ENCODE measurements around the gene XDH.

Gene XDH

DNA sequence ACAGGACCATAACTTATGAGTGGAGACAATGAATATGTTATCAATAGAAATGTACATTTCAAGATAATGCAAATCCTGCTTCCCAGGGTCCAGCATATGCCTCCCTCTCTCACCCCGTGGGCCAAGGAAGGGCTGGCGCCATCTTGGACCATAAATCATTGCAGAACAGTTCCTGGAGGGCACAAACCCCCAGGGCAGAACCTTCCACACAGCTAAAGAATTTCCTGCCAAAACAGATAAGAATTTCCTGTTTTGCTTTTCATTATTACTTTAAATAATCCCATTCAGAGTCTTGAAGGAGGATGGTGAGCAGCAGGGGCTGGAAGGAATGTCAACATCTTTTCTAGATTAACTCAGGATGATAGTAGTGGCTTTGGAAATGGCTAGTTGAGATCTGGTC lies 126.9 kb downstream of the XDH start:
- Histone ChIP-seq H3K23ac (ENCODE audit: low read length in 2 of 2) (no peak overlapping the region), H2AK5ac (ENCODE audit: low read length, severe bottlenecking) (no peak overlapping the region), H4K8ac (ENCODE audit: low read length) (no peak overlapping the region), H3K18ac (ENCODE audit: low read depth in 1 of 2, low read length in 2 of 2) (peak overlapping the region in 1 of 2 experiments; percentile 58), H3K27me3 (ENCODE audit: control insufficient read depth in 1 of 2, insufficient read depth in 1 of 2, low read length in 2 of 2) (no peaks in the 10 kb centered on the region), H2BK15ac (ENCODE audit: low read depth, poor library complexity, severe bottlenecking) (no peak overlapping the region), H3K4ac (ENCODE audit: low read depth in 1 of 2, low read length in 2 of 2) (peak overlapping the region in 1 of 2 experiments; percentile 49), H3K9ac (ENCODE audit: low read length) (no peak overlapping the region), H2BK5ac (ENCODE audit: low read depth, low read length, poor library complexity, severe bottlenecking) (no peak overlapping the region), H4K91ac (ENCODE audit: low read length) (no peak overlapping the region), H3K9me3 (ENCODE audit: control insufficient read depth, low read length) (peaks cover 6% of the 10 kb centered on the region), H3K14ac (ENCODE audit: low read length in 2 of 2) (no peak overlapping the region), H3K4me2 (ENCODE audit: low read length, poor library complexity, severe bottlenecking) (no peak overlapping the region), H3K4me1 (ENCODE audit: control insufficient read depth, insufficient read depth, low read depth, low read length) (peaks cover 7% of the 10 kb centered on the region), H3K4me3 (ENCODE audit: insufficient read depth in 1 of 2, low read depth in 1 of 2, low read length in 2 of 2) (no peak overlapping the region), H3K27ac (ENCODE audit: low read length, poor library complexity, severe bottlenecking) (no peak overlapping the region), H2BK12ac (ENCODE audit: low read length in 2 of 2) (no peak overlapping the region), H3K79me1 (replicated peaks; ENCODE audit: low read length, poor library complexity, severe bottlenecking) (no peaks in the 10 kb centered on the region), H3K36me3 (ENCODE audit: control insufficient read depth in 1 of 2, insufficient read depth in 2 of 2, low read depth in 1 of 2, low read length in 2 of 2) (no peaks in the 10 kb centered on the region), H2AFZ (ENCODE audit: low read depth, low read length) (no peak overlapping the region), H2BK120ac (ENCODE audit: low read depth, low read length) (no peak overlapping the region)
- WGBS, result 12% methylated on average over 2 of the region's 2 CpGs
- peak; percentile 36 for DNase-seq

DNA sequence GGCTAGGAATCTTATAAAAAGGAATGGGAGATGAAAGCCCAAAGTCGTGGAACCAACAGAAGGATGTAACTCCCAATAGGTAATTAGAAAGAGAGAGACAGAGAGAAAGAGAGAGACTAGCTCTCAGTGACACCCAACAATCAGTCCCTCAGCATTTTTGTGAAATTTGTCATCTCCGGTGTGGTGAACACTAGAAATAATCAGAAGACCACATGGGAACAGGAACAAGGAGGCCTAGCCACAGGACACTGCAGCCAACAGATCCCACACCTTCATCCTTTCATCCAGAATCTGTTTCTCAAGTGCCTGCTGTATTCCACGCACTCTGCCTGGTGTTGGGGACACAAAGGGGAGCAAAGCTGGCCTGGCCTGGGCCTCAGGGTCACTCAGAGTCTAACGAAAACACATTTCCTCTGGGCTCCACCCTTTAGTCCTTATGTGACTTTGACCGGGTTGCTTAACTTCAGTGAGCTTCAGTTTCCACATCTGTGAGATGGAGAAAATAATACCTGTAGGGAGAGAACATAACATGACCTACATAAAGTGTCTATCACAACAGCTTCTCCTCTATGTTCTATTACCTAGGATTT lies 127.5 kb downstream of the XDH start:
- Histone ChIP-seq H3K18ac (ENCODE audit: low read depth in 1 of 2, low read length in 2 of 2) (peak overlapping the region; percentile 25 to 85), H4K91ac (ENCODE audit: low read length) (peak overlapping the region; percentile 5)
- 38% methylated on average over 5 of the region's 5 CpGs for WGBS

GRCh38 chr2:31286230-31286629 lies 128.3 kb downstream of the XDH start:
- no peak for DNase-seq
- Histone ChIP-seq H3K36me3 (ENCODE audit: control insufficient read depth in 1 of 2, insufficient read depth in 2 of 2, low read depth in 1 of 2, low read length in 2 of 2) (no peaks in the 10 kb centered on the region), H3K23ac (ENCODE audit: low read length in 2 of 2) (no peak overlapping the region), H3K4ac (ENCODE audit: low read depth in 1 of 2, low read length in 2 of 2) (peak overlapping the region in 1 of 2 experiments; percentile 66), H4K91ac (ENCODE audit: low read length) (peak overlapping the region; percentile 63), H3K79me1 (replicated peaks; ENCODE audit: low read length, poor library complexity, severe bottlenecking) (no peaks in the 10 kb centered on the region), H2BK15ac (ENCODE audit: low read depth, poor library complexity, severe bottlenecking) (no peak overlapping the region), H2BK120ac (ENCODE audit: low read depth, low read length) (peak overlapping the region; percentile 15), H3K27me3 (ENCODE audit: control insufficient read depth in 1 of 2, insufficient read depth in 1 of 2, low read length in 2 of 2) (no peaks in the 10 kb centered on the region), H3K14ac (ENCODE audit: low read length in 2 of 2) (no peak overlapping the region), H3K9ac (ENCODE audit: low read length) (no peak overlapping the region), H2AK5ac (ENCODE audit: low read length, severe bottlenecking) (no peak overlapping the region), H2BK5ac (ENCODE audit: low read depth, low read length, poor library complexity, severe bottlenecking) (peak overlapping the region; percentile 19), H3K4me1 (ENCODE audit: control insufficient read depth, insufficient read depth, low read depth, low read length) (peaks cover 7% of the 10 kb centered on the region), H3K18ac (ENCODE audit: low read depth in 1 of 2, low read length in 2 of 2) (peak overlapping the region in 1 of 2 experiments; percentile 77), H3K4me2 (ENCODE audit: low read length, poor library complexity, severe bottlenecking) (no peak overlapping the region), H2BK12ac (ENCODE audit: low read length in 2 of 2) (peak overlapping the region; percentile 28 to 95), H4K8ac (ENCODE audit: low read length) (no peak overlapping the region), H2AFZ (ENCODE audit: low read depth, low read length) (no peak overlapping the region), H3K4me3 (ENCODE audit: insufficient read depth in 1 of 2, low read depth in 1 of 2, low read length in 2 of 2) (no peak overlapping the region), H3K9me3 (ENCODE audit: control insufficient read depth, low read length) (no peaks in the 10 kb centered on the region), H3K27ac (ENCODE audit: low read length, poor library complexity, severe bottlenecking) (no peak overlapping the region)
- WGBS, result 95% methylated on average over 4 of the region's 4 CpGs

More for the DNA sequence above, 127.5 kb downstream of the XDH start:
- peak overlapping the region; percentile 65 for H2BK120ac ChIP-seq (ENCODE audit: low read depth, low read length)
- no peak overlapping the region for H2AK5ac ChIP-seq (ENCODE audit: low read length, severe bottlenecking)
- H3K23ac ChIP-seq (ENCODE audit: low read length in 2 of 2), result no peak overlapping the region
- peak overlapping the region; percentile 67 for H2AFZ ChIP-seq (ENCODE audit: low read depth, low read length)
- peak overlapping the region; percentile 39 for H2BK15ac ChIP-seq (ENCODE audit: low read depth, poor library complexity, severe bottlenecking)
- H2BK5ac ChIP-seq (ENCODE audit: low read depth, low read length, poor library complexity, severe bottlenecking), result no peak overlapping the region
- H2BK12ac ChIP-seq (ENCODE audit: low read length in 2 of 2), result peak overlapping the region in 1 of 2 experiments; percentile 94
- H3K4me3 ChIP-seq (ENCODE audit: insufficient read depth in 1 of 2, low read depth in 1 of 2, low read length in 2 of 2), result no peak overlapping the region
- H3K36me3 ChIP-seq (ENCODE audit: control insufficient read depth in 1 of 2, insufficient read depth in 2 of 2, low read depth in 1 of 2, low read length in 2 of 2), result no peaks in the 10 kb centered on the region
- H3K4me2 ChIP-seq (ENCODE audit: low read length, poor library complexity, severe bottlenecking), result no peak overlapping the region
- H3K79me1 ChIP-seq (replicated peaks; ENCODE audit: low read length, poor library complexity, severe bottlenecking), result no peaks in the 10 kb centered on the region
- H3K27ac ChIP-seq (ENCODE audit: low read length, poor library complexity, severe bottlenecking), result no peak overlapping the region
- peak; percentile 60 for DNase-seq
- no peaks in the 10 kb centered on the region for H3K27me3 ChIP-seq (ENCODE audit: control insufficient read depth in 1 of 2, insufficient read depth in 1 of 2, low read length in 2 of 2)
- H4K8ac ChIP-seq (ENCODE audit: low read length), result no peak overlapping the region
- peak overlapping the region in 1 of 2 experiments; percentile 93 for H3K4ac ChIP-seq (ENCODE audit: low read depth in 1 of 2, low read length in 2 of 2)
- peaks cover 2% of the 10 kb centered on the region for H3K9me3 ChIP-seq (ENCODE audit: control insufficient read depth, low read length)
- H3K9ac ChIP-seq (ENCODE audit: low read length), result no peak overlapping the region
- peaks cover 7% of the 10 kb centered on the region for H3K4me1 ChIP-seq (ENCODE audit: control insufficient read depth, insufficient read depth, low read depth, low read length)
- no peak overlapping the region for H3K14ac ChIP-seq (ENCODE audit: low read length in 2 of 2)

Data from mesenchymal stem cell (in vitro differentiated cells and primary cell).